H1 (cell line): ENCODE measurements around the gene ZMIZ1. TPM values are rescaled to one million over a fixed set of nuclear protein-coding genes. Genes with fewer than 3 reads are reported as not detected.

Experiments used
- CTCF ChIA-PET: fragments of 300-600 bp; sonication (Branson Sonifier 250); formaldehyde crosslinking; loops from one replicate; lab custom pipeline; 2021; ENCODE audit not compliant: partially characterized antibody; lab: Charles Lee
- POLR2A ChIA-PET: fragments of 300-600 bp; sonication (Branson Sonifier 250); formaldehyde crosslinking; loops from one replicate; lab custom pipeline; 2021; ENCODE audit warnings: inconsistent platforms; ENCODE audit not compliant: partially characterized antibody; lab: Charles Lee
- DNase-seq, 2 experiments: peaks; one replicate each; pipeline versions ENCODE4 v3.0.0 to v3.0.0-alpha.2; 2010 to 2022; ENCODE audit warnings: low spot score in 2 of 2, low read depth in 1 of 2, mixed read lengths in 1 of 2
- FAIRE-seq: peaks from 2 replicates; lab custom pipeline; 2011; peaks lifted over from hg19 to GRCh38; lab: Jason Lieb, UNC
- H2AFZ ChIP-seq: 2 replicates; pipeline ENCODE4 v1.8.1; 2012; ENCODE audit warnings: low read length, inconsistent platforms
- H2AK5ac ChIP-seq: 2 replicates; pipeline ENCODE4 v1.6.1; 2013; ENCODE audit warnings: low read depth, low read length
- H2BK120ac ChIP-seq: replicated peaks from 2 replicates; pipeline ENCODE3; 2013; ENCODE audit warnings: low read depth, low read length, inconsistent platforms
- H2BK12ac ChIP-seq: 2 replicates; pipeline ENCODE4 v1.6.1; 2013; ENCODE audit warnings: low read depth, low read length
- H2BK15ac ChIP-seq: 2 replicates; pipeline ENCODE4 v1.6.1; 2013; ENCODE audit warnings: low read length
- H2BK20ac ChIP-seq: 2 replicates; pipeline ENCODE4 v1.6.1; 2013; ENCODE audit warnings: low read length
- H2BK5ac ChIP-seq: 2 replicates; pipeline ENCODE4 v1.6.1; 2013; ENCODE audit warnings: low read depth, low read length
- H3K14ac ChIP-seq: 2 replicates; pipeline ENCODE4 v1.6.1; 2013; ENCODE audit warnings: inconsistent platforms; ENCODE audit not compliant: insufficient read length
- H3K18ac ChIP-seq: 2 replicates; pipeline ENCODE4 v1.6.1; 2013; ENCODE audit warnings: low read length; ENCODE audit errors: extremely low read depth
- H3K23ac ChIP-seq: 2 replicates; pipeline ENCODE4 v1.6.1; 2013; ENCODE audit warnings: inconsistent platforms; ENCODE audit not compliant: insufficient read length
- H3K23me2 ChIP-seq: 2 replicates; pipeline ENCODE4 v1.6.1; 2013; ENCODE audit warnings: low read depth, low read length
- H3K27ac ChIP-seq: 2 replicates; pipeline ENCODE4 v1.6.1; 2011; ENCODE audit warnings: low read depth, low read length, inconsistent platforms
- H3K27me3 ChIP-seq, 4 experiments: replicated peaks in 1 of 4; 1 replicate in 1 of 4; 2 replicates in 3 of 4; pipeline versions ENCODE4 v1.6.1 to v1.8.1; 2011 to 2013; ENCODE audit warnings: low read length in 3 of 4, mild to moderate bottlenecking in 3 of 4, inconsistent platforms in 2 of 4, mixed read lengths in 2 of 4, moderate library complexity in 1 of 4; ENCODE audit not compliant: control insufficient read depth in 3 of 4, insufficient read depth in 3 of 4; ENCODE audit errors: extremely low read depth in 1 of 4
- H3K36me3 ChIP-seq, 4 experiments: 2 replicates each; pipeline versions ENCODE4 v1.6.1 to v1.8.1; 2011 to 2013; ENCODE audit warnings: mild to moderate bottlenecking in 4 of 4, low read length in 3 of 4, moderate library complexity in 2 of 4, control low read depth in 1 of 4, inconsistent platforms in 1 of 4; ENCODE audit not compliant: insufficient read depth in 4 of 4, control insufficient read depth in 2 of 4
- H3K4ac ChIP-seq: replicated peaks from 2 replicates; pipeline ENCODE3; 2013; ENCODE audit warnings: low read length, low read depth, mixed read lengths, inconsistent platforms; ENCODE audit not compliant: insufficient read length
- H3K4me1 ChIP-seq, 4 experiments: replicated peaks in 1 of 4; 1 replicate in 1 of 4; 2 replicates in 3 of 4; pipeline versions ENCODE4 v1.6.1 to v1.8.1; 2011 to 2013; ENCODE audit warnings: low read length in 3 of 4, inconsistent platforms in 2 of 4, mixed read lengths in 1 of 4; ENCODE audit not compliant: insufficient read depth in 4 of 4, control insufficient read depth in 3 of 4
- H3K4me2 ChIP-seq, 2 experiments: 2 replicates each; pipeline versions ENCODE4 v1.6.1 to v1.8.1; 2011 to 2013; ENCODE audit warnings: low read depth in 2 of 2, low read length in 2 of 2, control low read depth in 1 of 2, inconsistent platforms in 1 of 2, mild to moderate bottlenecking in 1 of 2; ENCODE audit not compliant: insufficient read depth in 1 of 2
- H3K4me3 ChIP-seq, 4 experiments: fragments of 200-600, 300-600 bp in 1 of 4; sonication (generic), shearing (Covaris generic), sonication (Bioruptor Twin) in 1 of 4; 2 replicates each; pipeline versions ENCODE4 v1.5.1 to v1.8.1; 2011 to 2016; ENCODE audit warnings: low read length in 4 of 4, low read depth in 3 of 4, control low read depth in 2 of 4, inconsistent platforms in 2 of 4, mild to moderate bottlenecking in 2 of 4, mixed read lengths in 1 of 4, moderate library complexity in 1 of 4; ENCODE audit not compliant: insufficient read depth in 2 of 4; ENCODE audit errors: extremely low read depth in 1 of 4
- H3K56ac ChIP-seq: replicated peaks from 2 replicates; pipeline ENCODE3; 2013; ENCODE audit warnings: low read depth, mild to moderate bottlenecking, mixed read lengths, low read length, inconsistent platforms; ENCODE audit not compliant: insufficient read length
- H3K79me1 ChIP-seq: 2 replicates; pipeline ENCODE4 v1.6.1; 2013; ENCODE audit warnings: low read depth, low read length, control low read depth
- H3K79me2 ChIP-seq, 2 experiments: 2 replicates each; pipeline versions ENCODE4 v1.6.1 to v1.8.1; 2012 to 2013; ENCODE audit warnings: low read length in 2 of 2, mild to moderate bottlenecking in 2 of 2, inconsistent platforms in 1 of 2; ENCODE audit not compliant: insufficient read depth in 2 of 2, control insufficient read depth in 1 of 2
- H3K9ac ChIP-seq, 4 experiments: replicated peaks in 1 of 4; 1 replicate in 1 of 4; 2 replicates in 3 of 4; pipeline versions ENCODE4 v1.6.1 to v1.8.1; 2011 to 2013; ENCODE audit warnings: low read depth in 3 of 4, low read length in 3 of 4, control low read depth in 2 of 4, mild to moderate bottlenecking in 2 of 4, moderate library complexity in 2 of 4, inconsistent platforms in 1 of 4; ENCODE audit errors: extremely low read depth in 1 of 4
- H3K9me3 ChIP-seq, 2 experiments: 2 replicates each; pipeline versions ENCODE4 v1.6.1 to v1.8.1; 2012 to 2013; ENCODE audit warnings: mild to moderate bottlenecking in 2 of 2, moderate library complexity in 2 of 2, control low read depth in 1 of 2, inconsistent platforms in 1 of 2, low read depth in 1 of 2, low read length in 1 of 2, mixed read lengths in 1 of 2; ENCODE audit not compliant: insufficient read depth in 2 of 2
- H4K20me1 ChIP-seq, 2 experiments: replicated peaks in 1 of 2; 2 replicates each; pipeline versions ENCODE3 to v1.8.1; 2011 to 2013; ENCODE audit warnings: inconsistent platforms in 2 of 2, low read length in 2 of 2, mild to moderate bottlenecking in 1 of 2; ENCODE audit not compliant: insufficient read depth in 2 of 2, control insufficient read depth in 1 of 2
- H4K5ac ChIP-seq: 2 replicates; pipeline ENCODE4 v1.6.1; 2013; ENCODE audit warnings: low read length, low read depth, mixed read lengths, inconsistent platforms; ENCODE audit not compliant: insufficient read length
- H4K8ac ChIP-seq: 2 replicates; pipeline ENCODE4 v1.8.0; 2013; ENCODE audit warnings: mild to moderate bottlenecking, moderate library complexity, low read length, inconsistent platforms; ENCODE audit not compliant: insufficient read depth; ENCODE audit errors: extremely low read depth
- H4K91ac ChIP-seq: replicated peaks from 2 replicates; pipeline ENCODE3; 2013; ENCODE audit warnings: low read length, mixed read lengths, inconsistent platforms; ENCODE audit not compliant: insufficient read length
- BCL11A ChIP-seq, 2 experiments: IDR thresholded peaks; one replicate each; pipeline ENCODE4 v1.6.1; 2011; ENCODE audit warnings: low read depth in 2 of 2, low read length in 2 of 2, mild to moderate bottlenecking in 2 of 2
- CTCF ChIP-seq, 3 experiments: IDR thresholded peaks; 1 replicate in 2 of 3; 2 replicates in 1 of 3; pipeline versions ENCODE4 v1.5.1 to v1.6.1; 2011; ENCODE audit warnings: low read length in 3 of 3, mild to moderate bottlenecking in 3 of 3, inconsistent platforms in 2 of 3, low read depth in 1 of 3, moderate library complexity in 1 of 3; ENCODE audit not compliant: insufficient read depth in 1 of 3; ENCODE audit errors: control extremely low read depth in 1 of 3
- HDAC2 ChIP-seq, 2 experiments: fragments of 300-600 bp in 1 of 2; sonication (generic) in 1 of 2; IDR thresholded peaks; 2 replicates each; pipeline ENCODE4 v1.6.1; 2011 to 2012; ENCODE audit warnings: low read depth in 2 of 2, low read length in 2 of 2, mild to moderate bottlenecking in 2 of 2, moderate library complexity in 2 of 2, borderline replicate concordance in 1 of 2, inconsistent platforms in 1 of 2
- JUN ChIP-seq: IDR thresholded peaks from 2 replicates; pipeline ENCODE4 v1.6.1; 2011; ENCODE audit warnings: low read depth, mild to moderate bottlenecking, improper control_type of control experiment, low read length
- NANOG ChIP-seq: IDR thresholded peaks from 2 replicates; pipeline ENCODE4 v1.6.1; 2011; ENCODE audit warnings: low read length, low read depth, mild to moderate bottlenecking, inconsistent platforms; ENCODE audit not compliant: insufficient read depth, poor library complexity, severe bottlenecking
- POLR2A ChIP-seq, 2 experiments: IDR thresholded peaks; 1 replicate in 1 of 2; 2 replicates in 1 of 2; pipeline ENCODE4 v1.6.1; 2011; ENCODE audit warnings: low read depth in 2 of 2, low read length in 2 of 2, mild to moderate bottlenecking in 2 of 2; ENCODE audit errors: control extremely low read depth in 1 of 2
- SRF ChIP-seq: IDR thresholded peaks from 2 replicates; pipeline ENCODE4 v1.6.1; 2011; ENCODE audit warnings: mild to moderate bottlenecking, low read depth, low read length, moderate library complexity
- TAF1 ChIP-seq: IDR thresholded peaks from 2 replicates; pipeline ENCODE4 v1.6.1; 2011; ENCODE audit warnings: mild to moderate bottlenecking, low read depth, low read length
- TAF7 ChIP-seq: optimal IDR thresholded peaks from 2 replicates; pipeline ENCODE3; 2011; ENCODE audit warnings: low read depth, mild to moderate bottlenecking, inconsistent platforms, low read length, moderate library complexity, borderline replicate concordance
- TBP ChIP-seq: IDR thresholded peaks from 2 replicates; pipeline ENCODE4 v1.6.1; 2011; ENCODE audit warnings: low read depth, low read length, improper control_type of control experiment
- TCF12 ChIP-seq: IDR thresholded peaks from 2 replicates; pipeline ENCODE4 v1.6.1; 2011; ENCODE audit warnings: low read depth, mild to moderate bottlenecking, low read length
- WGBS, 2 experiments: shearing (Covaris generic) in 1 of 2; methylation state at CpG; one replicate each; pipeline versions ENCODE4 v1.1.6 to v1.1.7; 2013 to 2015; ENCODE audit warnings: low lambda C conversion rate in 2 of 2, mixed read lengths in 2 of 2, inconsistent platforms in 1 of 2, low coverage in 1 of 2, missing lambda C conversion rate in 1 of 2; ENCODE audit not compliant: insufficient replicate concordance in 2 of 2, insufficient coverage in 1 of 2, insufficient read length in 1 of 2; ENCODE audit errors: extremely low coverage in 1 of 2, missing lambda C conversion rate in 1 of 2; 5-methylcytosine and 5-hydroxymethylcytosine counted together
- polyA plus RNA-seq, 7 experiments: library from polyadenylated mRNA; depleted of rRNA in 3 of 7; stranded (reverse) in 5 of 7; unstranded in 2 of 7; fragments of >200 nt in 5 of 7; fragments of 200-250 nt in 2 of 7; gene quantifications; 1 replicate in 5 of 7; 2 replicates in 1 of 7; 4 replicates in 1 of 7; pipeline versions ENCODE4 v1.2.1 to v1.2.3, GENCODE V29; 2011 to 2013; ENCODE audit warnings: missing spikeins in 2 of 7, mixed read lengths in 2 of 7
- total RNA-seq: library from RNA; stranded (reverse); fragmentation: NEBNext Ultra II Directional; extraction: Animal tissue kit (Norgen Biotek cat#: 25700); gene quantifications from 2 replicates; pipeline ENCODE4 v1.2.1, GENCODE V29; 2021

The ZMIZ1 gene
- total and polyA plus RNA-seq, 2 of the 8 experiments (the other 6 are each of a cell fraction or from before 2014, with no cell fraction given): 8.1 to 28.0 TPM

GRCh38 chr10:79328147-79328701 lies 259.5 kb downstream of the ZMIZ1 start:
- FAIRE-seq (no peak), DNase-seq (no peak)
- TF ChIP-seq JUN (no peak), TBP (no peak), SRF (no peak), CTCF (IDR thresholded peaks at IDR 0.05; ENCODE audit: control extremely low read depth in 1 of 3, insufficient read depth in 1 of 3, low read depth in 1 of 3, low read length in 3 of 3) (no peak), HDAC2 (IDR thresholded peaks at IDR 0.05; ENCODE audit: borderline replicate concordance in 1 of 2, low read depth in 2 of 2, low read length in 2 of 2) (no peak), POLR2A (IDR thresholded peaks at IDR 0.05; ENCODE audit: control extremely low read depth in 1 of 2, low read depth in 2 of 2, low read length in 2 of 2) (no peak), NANOG (no peak), TCF12 (no peak), TAF1 (no peak), TAF7 (no peak), BCL11A (IDR thresholded peaks at IDR 0.05; ENCODE audit: low read depth in 2 of 2, low read length in 2 of 2) (no peak)
- Histone ChIP-seq H2AFZ (no peak overlapping the region), H2BK12ac (no peak overlapping the region), H3K4me3 (no peak overlapping the region), H3K9me3 (peaks cover 2 to 4% of the 10 kb centered on the region in 2 experiments; a peak in 2 of 4 replicates), H3K56ac (no peak overlapping the region), H2BK5ac (no peak overlapping the region), H3K4ac (no peak overlapping the region), H2AK5ac (no peak overlapping the region), H4K5ac (no peak overlapping the region), H2BK120ac (no peak overlapping the region), H3K27ac (no peak overlapping the region), H2BK20ac (no peak overlapping the region), H3K4me2 (no peak overlapping the region), H3K14ac (no peak overlapping the region), H2BK15ac (no peak overlapping the region), H3K23me2 (peaks cover 12% of the 10 kb centered on the region; the same call in 1 of the 2 replicates), H3K18ac (no peak overlapping the region), H3K79me2 (no peaks in the 10 kb centered on the region; a peak in 1 of 4 replicates), H4K20me1 (no peaks in the 10 kb centered on the region), H3K27me3 (no peaks in the 10 kb centered on the region), H3K9ac (no peak overlapping the region), H4K91ac (no peak overlapping the region), H3K79me1 (no peaks in the 10 kb centered on the region), H4K8ac (no peak overlapping the region), H3K36me3 (no peaks in the 10 kb centered on the region), H3K4me1 (peaks cover 0 to 2% (median 0%) of the 10 kb centered on the region in 4 experiments; a peak in 2 of 7 replicates), H3K23ac (no peak overlapping the region)
- ChIA-PET CTCF (interaction anchor here (1.5 kb wide), 2 partner anchors 9 to 72 kb away, joined by 3 to 5 read pairs; no protein-coding TSS in a partner anchor), POLR2A (no interaction called here)
- WGBS, 2 experiments: 98% methylated on average over 6 of the region's 6 CpGs; no CpG with 5 or more reads in 1 of the 2 experiments
